ENCODE results near the gene USP17L25. TPM values are rescaled to one million over a fixed set of nuclear protein-coding genes. Genes with fewer than 3 reads are reported as not detected.
"Not testable (repeated sequence)": the region's sequence is repeated elsewhere in the genome, so short reads cannot be mapped to it uniquely, and the experiment has no call there.

USP17L25 gene
- not detected for total RNA-seq

- H3K27me3 ChIP-seq; H3K4me3 ChIP-seq; H3K4me1 ChIP-seq; H3K9me3 ChIP-seq; intact Hi-C loops (cut with DNase I); H3K36me3 ChIP-seq; H3K27ac ChIP-seq; DNase-seq; H3K9ac ChIP-seq (ENCODE audit: low read depth in 2 of 2, low read length in 2 of 2): not testable (repeated sequence)
These were observed at the start of gene USP17L25 for GRCh38 chr4:9329611-9330010. TSS of gene USP17L25 (plus strand) at chr4:9329911. CDS start at chr4:9329911, 0 bp downstream.

GRCh38 chr4:9324191-9324590, 5.5 kb upstream of the USP17L25 start:
- H3K27ac ChIP-seq; H3K27me3 ChIP-seq; H3K4me1 ChIP-seq; H3K36me3 ChIP-seq; H3K4me3 ChIP-seq; intact Hi-C loops (cut with DNase I); H3K9me3 ChIP-seq; H3K9ac ChIP-seq (ENCODE audit: low read depth in 2 of 2, low read length in 2 of 2); DNase-seq: not testable (repeated sequence)

GRCh38 chr4:9324865-9325264, 4.8 kb upstream of the USP17L25 start, which contains the start of gene USP17L24:
TSS of gene USP17L24 (plus strand) at chr4:9325165. CDS start at chr4:9325165, 0 bp downstream.
- DNase-seq; H3K9me3 ChIP-seq; intact Hi-C loops (cut with DNase I); H3K4me3 ChIP-seq; H3K4me1 ChIP-seq; H3K9ac ChIP-seq (ENCODE audit: low read depth in 2 of 2, low read length in 2 of 2); H3K36me3 ChIP-seq; H3K27me3 ChIP-seq; H3K27ac ChIP-seq: not testable (repeated sequence)

GRCh38 chr4:9334358-9334757, 4.6 kb downstream of the USP17L25 start, which contains the start of gene USP17L26:
TSS of gene USP17L26 (plus strand) at chr4:9334658. CDS start at chr4:9334658, 0 bp downstream.
- H3K9me3 ChIP-seq; intact Hi-C loops (cut with DNase I); DNase-seq: not testable (repeated sequence)

GRCh38 chr4:9339103-9339502, 9.4 kb downstream of the USP17L25 start, which contains the start of gene USP17L5:
TSS of gene USP17L5 (plus strand) at chr4:9339403. CDS start at chr4:9339403, 0 bp downstream.
- intact Hi-C loops (cut with DNase I); DNase-seq; H3K4me1 ChIP-seq; H3K27ac ChIP-seq; H3K27me3 ChIP-seq; H3K4me3 ChIP-seq; H3K9ac ChIP-seq (ENCODE audit: low read depth in 2 of 2, low read length in 2 of 2); H3K9me3 ChIP-seq; H3K36me3 ChIP-seq: not testable (repeated sequence)

More at GRCh38 chr4:9334358-9334757, 4.6 kb downstream of the USP17L25 start, which contains the start of gene USP17L26:
- not testable (repeated sequence) for H3K27me3 ChIP-seq; H3K27ac ChIP-seq; H3K9ac ChIP-seq (ENCODE audit: low read depth in 2 of 2, low read length in 2 of 2); H3K36me3 ChIP-seq; H3K4me3 ChIP-seq; H3K4me1 ChIP-seq

GRCh38 chr4:9343848-9344247, 14.1 kb downstream of the USP17L25 start, which contains the start of gene USP17L27:
TSS of gene USP17L27 (plus strand) at chr4:9344148. CDS start at chr4:9344148, 0 bp downstream.
- H3K4me3 ChIP-seq; H3K4me1 ChIP-seq; DNase-seq; H3K9me3 ChIP-seq; intact Hi-C loops (cut with DNase I); H3K27me3 ChIP-seq; H3K36me3 ChIP-seq; H3K9ac ChIP-seq (ENCODE audit: low read depth in 2 of 2, low read length in 2 of 2); H3K27ac ChIP-seq: not testable (repeated sequence)

- H3K36me3 ChIP-seq; H3K4me1 ChIP-seq; H3K27ac ChIP-seq; H3K27me3 ChIP-seq; DNase-seq; H3K4me3 ChIP-seq; H3K9me3 ChIP-seq; H3K9ac ChIP-seq (ENCODE audit: low read depth in 2 of 2, low read length in 2 of 2); intact Hi-C loops (cut with DNase I): not testable (repeated sequence)
These were observed 18.9 kb downstream of the USP17L25 start, which contains the start of gene USP17L28 for GRCh38 chr4:9348593-9348992. TSS of gene USP17L28 (plus strand) at chr4:9348893. CDS start at chr4:9348893, 0 bp downstream.

- H3K36me3 ChIP-seq; H3K9me3 ChIP-seq; H3K4me1 ChIP-seq; H3K27ac ChIP-seq; H3K9ac ChIP-seq (ENCODE audit: low read depth in 2 of 2, low read length in 2 of 2); H3K4me3 ChIP-seq; DNase-seq; H3K27me3 ChIP-seq; intact Hi-C loops (cut with DNase I): not testable (repeated sequence)
These were observed 21.2 kb downstream of the USP17L25 start for GRCh38 chr4:9350866-9351265.

GRCh38 chr4:9353338-9353737, 23.6 kb downstream of the USP17L25 start, which contains the start of gene USP17L29:
TSS of gene USP17L29 (plus strand) at chr4:9353638. CDS start at chr4:9353638, 0 bp downstream.
- intact Hi-C loops (cut with DNase I); H3K9ac ChIP-seq (ENCODE audit: low read depth in 2 of 2, low read length in 2 of 2); DNase-seq; H3K36me3 ChIP-seq; H3K27me3 ChIP-seq; H3K4me1 ChIP-seq; H3K27ac ChIP-seq; H3K9me3 ChIP-seq; H3K4me3 ChIP-seq: not testable (repeated sequence)

GRCh38 chr4:9362829-9363228, 33.1 kb downstream of the USP17L25 start, which contains the start of gene USP17L30:
TSS of gene USP17L30 (plus strand) at chr4:9363129. CDS start at chr4:9363129, 0 bp downstream.
- H3K27me3 ChIP-seq; H3K9me3 ChIP-seq; H3K4me3 ChIP-seq; H3K36me3 ChIP-seq; H3K4me1 ChIP-seq; H3K9ac ChIP-seq (ENCODE audit: low read depth in 2 of 2, low read length in 2 of 2); intact Hi-C loops (cut with DNase I); DNase-seq; H3K27ac ChIP-seq: not testable (repeated sequence)

- H3K4me1 ChIP-seq; DNase-seq; H3K4me3 ChIP-seq; H3K36me3 ChIP-seq; H3K27me3 ChIP-seq; H3K9ac ChIP-seq (ENCODE audit: low read depth in 2 of 2, low read length in 2 of 2); intact Hi-C loops (cut with DNase I); H3K27ac ChIP-seq; H3K9me3 ChIP-seq: not testable (repeated sequence)
These were observed 50.2 kb downstream of the USP17L25 start for GRCh38 chr4:9379881-9380280.
